ENCODE measurements around the gene OR8S1. TPM values are rescaled to one million over a fixed set of nuclear protein-coding genes. Genes with fewer than 3 reads are reported as not detected.
"Not testable (repeated sequence)": the region's sequence is repeated elsewhere in the genome, so short reads cannot be mapped to it uniquely, and the experiment has no call there.

The OR8S1 gene
- total RNA-seq, 3 donors from 2014 or later, result not detected

DNA sequence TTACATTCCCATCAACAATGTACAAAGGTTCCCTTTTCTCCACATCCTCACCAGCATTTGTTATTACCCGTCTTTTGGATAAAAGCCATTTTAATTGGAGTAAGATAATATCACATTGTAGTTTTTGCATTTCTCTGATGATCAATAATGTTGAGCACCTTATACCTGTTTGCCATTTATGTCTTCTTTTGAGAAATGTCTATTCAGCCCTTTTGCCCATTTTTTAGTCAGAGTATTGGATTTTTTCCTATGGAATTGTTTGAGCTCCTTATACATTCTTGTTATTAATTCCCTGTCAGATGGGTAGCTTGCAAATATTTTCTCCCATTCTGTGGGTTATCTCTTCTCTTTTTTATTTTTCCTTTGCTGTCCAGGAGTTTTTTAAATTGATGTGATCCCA lies 10.7 kb upstream of the OR8S1 start:
- no peak overlapping the region for H3K27ac ChIP-seq
- no peaks in the 10 kb centered on the region for H3K27me3 ChIP-seq
- TF ChIP-seq, protein P1, sequence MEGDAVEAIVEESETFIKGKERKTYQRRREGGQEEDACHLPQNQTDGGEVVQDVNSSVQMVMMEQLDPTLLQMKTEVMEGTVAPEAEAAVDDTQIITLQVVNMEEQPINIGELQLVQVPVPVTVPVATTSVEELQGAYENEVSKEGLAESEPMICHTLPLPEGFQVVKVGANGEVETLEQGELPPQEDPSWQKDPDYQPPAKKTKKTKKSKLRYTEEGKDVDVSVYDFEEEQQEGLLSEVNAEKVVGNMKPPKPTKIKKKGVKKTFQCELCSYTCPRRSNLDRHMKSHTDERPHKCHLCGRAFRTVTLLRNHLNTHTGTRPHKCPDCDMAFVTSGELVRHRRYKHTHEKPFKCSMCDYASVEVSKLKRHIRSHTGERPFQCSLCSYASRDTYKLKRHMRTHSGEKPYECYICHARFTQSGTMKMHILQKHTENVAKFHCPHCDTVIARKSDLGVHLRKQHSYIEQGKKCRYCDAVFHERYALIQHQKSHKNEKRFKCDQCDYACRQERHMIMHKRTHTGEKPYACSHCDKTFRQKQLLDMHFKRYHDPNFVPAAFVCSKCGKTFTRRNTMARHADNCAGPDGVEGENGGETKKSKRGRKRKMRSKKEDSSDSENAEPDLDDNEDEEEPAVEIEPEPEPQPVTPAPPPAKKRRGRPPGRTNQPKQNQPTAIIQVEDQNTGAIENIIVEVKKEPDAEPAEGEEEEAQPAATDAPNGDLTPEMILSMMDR (IDR thresholded peaks at IDR 0.05), result no peak
- no peaks in the 10 kb centered on the region for H3K4me1 ChIP-seq
- peaks cover 0 to 9% of the 10 kb centered on the region in 2 donors for H3K9me3 ChIP-seq
- no peaks in the 10 kb centered on the region for H3K36me3 ChIP-seq
- no peak for DNase-seq (ENCODE audit: low spot score in 2 of 2)
- intact Hi-C loops (cut with DNase I; ENCODE audit: low total_unique reads), result no loop called here
- H3K4me3 ChIP-seq, result no peak overlapping the region

DNA sequence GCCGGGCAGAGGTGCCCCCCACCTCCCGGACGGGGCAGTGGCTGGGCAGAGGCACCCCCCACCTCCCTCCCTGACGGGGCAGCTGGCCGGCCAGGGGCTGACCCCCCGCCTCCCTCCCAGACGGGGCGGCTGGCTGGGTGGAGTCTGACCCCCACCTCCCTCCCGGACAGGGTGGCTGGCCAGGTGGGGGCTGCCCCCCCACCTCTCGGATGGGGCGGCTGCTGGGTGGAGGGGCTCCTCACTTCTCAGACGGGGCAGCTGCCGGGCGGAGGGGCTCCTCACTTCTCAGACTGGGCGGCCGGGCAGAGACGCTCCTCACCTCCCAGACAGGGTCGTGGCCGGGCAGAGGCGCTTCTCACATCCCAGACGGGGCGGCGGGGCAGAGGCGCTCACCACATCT lies 5.1 kb upstream of the OR8S1 start:
- H3K4me3 ChIP-seq; H3K27ac ChIP-seq; H3K36me3 ChIP-seq; intact Hi-C loops (cut with DNase I; ENCODE audit: low total_unique reads); H3K27me3 ChIP-seq; H3K4me1 ChIP-seq; DNase-seq (ENCODE audit: low spot score in 2 of 2); H3K9me3 ChIP-seq: not testable (repeated sequence)

DNA sequence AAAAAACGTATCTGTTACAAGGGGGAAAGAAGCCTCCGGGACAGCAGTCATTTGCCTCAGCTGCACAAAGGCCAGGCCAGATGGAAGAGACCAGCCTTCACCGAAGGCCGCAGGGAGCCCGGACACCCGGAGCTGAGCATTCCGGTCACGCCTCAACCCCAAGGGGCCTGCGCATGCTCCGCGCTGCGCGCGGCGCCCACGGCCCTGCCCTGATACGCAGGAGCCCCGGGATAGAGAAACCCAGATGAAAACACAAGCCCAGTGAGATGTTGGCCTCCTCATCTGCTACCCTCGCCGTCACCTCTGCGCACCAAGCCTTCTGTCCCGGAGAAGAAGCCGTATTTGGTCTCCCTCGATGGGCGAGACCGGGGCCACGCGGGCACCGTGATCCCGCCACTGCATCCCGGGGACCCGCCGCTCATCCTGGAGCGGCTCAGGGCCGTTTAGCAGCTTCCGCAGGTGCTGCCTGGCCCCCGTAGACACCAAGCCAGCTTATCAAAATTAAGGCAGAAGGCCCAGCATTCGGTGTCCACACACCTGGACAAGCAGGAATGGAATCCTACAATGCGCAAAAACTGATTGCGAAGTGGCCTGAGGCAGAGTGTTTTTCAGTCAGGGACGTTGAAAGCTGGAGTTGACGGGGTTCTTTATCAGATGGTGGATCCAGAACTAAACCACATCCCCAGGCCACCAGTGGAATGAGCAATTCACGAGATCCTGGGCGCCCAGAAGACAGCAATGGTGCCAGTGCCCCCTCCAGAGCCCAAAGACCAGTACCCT lies 2.6 kb downstream of the OR8S1 start:
- no peak overlapping the region for H3K4me3 ChIP-seq
- DNase-seq (ENCODE audit: low spot score in 2 of 2), result no peak
- no peaks in the 10 kb centered on the region for H3K4me1 ChIP-seq
- no peaks in the 10 kb centered on the region for H3K27me3 ChIP-seq
- H3K36me3 ChIP-seq, result no peaks in the 10 kb centered on the region
- TF ChIP-seq, protein P1 (IDR thresholded peaks at IDR 0.05), result no peak
- TF ChIP-seq POLR2AphosphoS5 (IDR thresholded peaks at IDR 0.05), result no peak
- TF ChIP-seq POLR2A (IDR thresholded peaks at IDR 0.05), result no peak
- no peaks in the 10 kb centered on the region for H3K9me3 ChIP-seq
- no peak overlapping the region for H3K27ac ChIP-seq
- intact Hi-C loops (cut with DNase I; ENCODE audit: low total_unique reads), result no loop called here

DNA sequence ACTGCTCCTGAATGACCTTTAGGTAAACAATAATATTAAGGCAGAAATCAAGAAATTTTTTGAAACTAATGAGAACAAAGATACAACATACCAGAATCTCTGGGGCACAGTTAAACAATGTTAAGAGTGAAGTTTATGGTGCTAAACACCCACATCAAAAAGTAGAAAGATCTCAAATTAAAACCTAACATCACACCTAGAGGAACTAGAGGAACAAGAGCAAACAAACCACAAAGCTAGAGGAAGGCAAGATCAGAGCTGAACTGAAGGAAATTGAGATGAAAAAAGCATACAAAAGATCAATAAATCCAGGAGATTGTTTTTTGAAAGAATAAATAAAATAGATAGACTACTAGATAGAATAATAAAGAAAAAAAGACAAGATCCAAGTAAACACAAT lies 7.2 kb downstream of the OR8S1 start:
- no peaks in the 10 kb centered on the region for H3K4me1 ChIP-seq
- no peaks in the 10 kb centered on the region for H3K27me3 ChIP-seq
- no peak overlapping the region for H3K4me3 ChIP-seq
- no peaks in the 10 kb centered on the region for H3K9me3 ChIP-seq
- no peaks in the 10 kb centered on the region for H3K36me3 ChIP-seq
- no peak for DNase-seq (ENCODE audit: low spot score in 2 of 2)
- no peak overlapping the region for H3K27ac ChIP-seq
- TF ChIP-seq POLR2A (IDR thresholded peaks at IDR 0.05), result no peak
- TF ChIP-seq POLR2AphosphoS5 (IDR thresholded peaks at IDR 0.05), result no peak
- TF ChIP-seq, protein P1 (IDR thresholded peaks at IDR 0.05), result no peak
- intact Hi-C loops (cut with DNase I; ENCODE audit: low total_unique reads), result no loop called here

DNA sequence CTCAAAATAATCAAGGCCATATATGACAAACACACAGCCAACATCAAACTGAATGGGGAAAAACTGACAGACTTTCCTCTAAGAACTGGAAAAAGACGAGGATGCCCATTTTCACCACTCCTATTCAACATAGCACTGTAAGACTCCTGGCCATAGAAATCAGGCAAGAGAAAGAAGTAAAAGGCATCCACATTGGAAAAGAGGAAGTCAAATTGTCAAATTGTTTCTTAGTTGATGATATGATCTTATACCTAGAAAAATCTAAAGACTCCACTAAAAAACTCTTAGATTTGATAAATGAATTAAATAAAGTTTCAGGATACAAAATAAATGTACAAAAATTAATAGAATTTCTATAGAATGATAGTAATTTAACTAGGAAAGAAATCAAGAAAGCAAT lies 11.2 kb downstream of the OR8S1 start:
- no peaks in the 10 kb centered on the region for H3K36me3 ChIP-seq
- DNase-seq (ENCODE audit: low spot score in 2 of 2), result no peak
- no peak for TF ChIP-seq POLR2A (IDR thresholded peaks at IDR 0.05)
- TF ChIP-seq POLR2AphosphoS5 (IDR thresholded peaks at IDR 0.05), result no peak
- TF ChIP-seq, protein P1 (IDR thresholded peaks at IDR 0.05), result no peak
- no peaks in the 10 kb centered on the region for H3K9me3 ChIP-seq
- H3K27me3 ChIP-seq, result no peaks in the 10 kb centered on the region
- H3K4me3 ChIP-seq, result no peak overlapping the region
- intact Hi-C loops (cut with DNase I; ENCODE audit: low total_unique reads), result no loop called here
- H3K4me1 ChIP-seq, result no peaks in the 10 kb centered on the region
- no peak overlapping the region for H3K27ac ChIP-seq

Data from breast epithelium (tissue), 4 donors.